ENCODE results near the gene ELP6.
A peak's percentile ranks its signal among the peaks of the same experiment; 100 is the strongest.

- TF ChIP-seq POLR2A (IDR thresholded peaks at IDR 0.05) (no peak), CTCF (IDR thresholded peaks at IDR 0.05) (peak; percentile 91 to 95 (median 94)), POLR2AphosphoS5 (IDR thresholded peaks at IDR 0.05; ENCODE audit: insufficient read depth in 1 of 2, low read depth in 1 of 2) (peak; percentile 48 to 71)
Observed at GRCh38 chr3:47522082-47522987, 8.8 kb upstream of the ELP6 start.
